H1 (cell line): ENCODE data around the gene TRIM23. TPM values are rescaled to one million over a fixed set of nuclear protein-coding genes. Genes with fewer than 3 reads are reported as not detected.
"Not testable (repeated sequence)": the region's sequence is repeated elsewhere in the genome, so short reads cannot be mapped to it uniquely, and the experiment has no call there.

ENCODE experiments used
- CTCF ChIA-PET: fragments of 300-600 bp; sonication (Branson Sonifier 250); formaldehyde crosslinking; loops from one replicate; lab custom pipeline; 2021; ENCODE audit not compliant: partially characterized antibody; lab: Charles Lee
- POLR2A ChIA-PET: fragments of 300-600 bp; sonication (Branson Sonifier 250); formaldehyde crosslinking; loops from one replicate; lab custom pipeline; 2021; ENCODE audit warnings: inconsistent platforms; ENCODE audit not compliant: partially characterized antibody; lab: Charles Lee
- DNase-seq, 2 experiments: peaks; one replicate each; pipeline versions ENCODE4 v3.0.0 to v3.0.0-alpha.2; 2010 to 2022; ENCODE audit warnings: low spot score in 2 of 2, low read depth in 1 of 2, mixed read lengths in 1 of 2
- FAIRE-seq: peaks from 2 replicates; lab custom pipeline; 2011; peaks lifted over from hg19 to GRCh38; lab: Jason Lieb, UNC
- H2AFZ ChIP-seq: 2 replicates; pipeline ENCODE4 v1.8.1; 2012; ENCODE audit warnings: low read length, inconsistent platforms
- H2AK5ac ChIP-seq: 2 replicates; pipeline ENCODE4 v1.6.1; 2013; ENCODE audit warnings: low read depth, low read length
- H2BK120ac ChIP-seq: replicated peaks from 2 replicates; pipeline ENCODE3; 2013; ENCODE audit warnings: low read depth, low read length, inconsistent platforms
- H2BK12ac ChIP-seq: 2 replicates; pipeline ENCODE4 v1.6.1; 2013; ENCODE audit warnings: low read depth, low read length
- H2BK15ac ChIP-seq: 2 replicates; pipeline ENCODE4 v1.6.1; 2013; ENCODE audit warnings: low read length
- H2BK20ac ChIP-seq: 2 replicates; pipeline ENCODE4 v1.6.1; 2013; ENCODE audit warnings: low read length
- H2BK5ac ChIP-seq: 2 replicates; pipeline ENCODE4 v1.6.1; 2013; ENCODE audit warnings: low read depth, low read length
- H3K14ac ChIP-seq: 2 replicates; pipeline ENCODE4 v1.6.1; 2013; ENCODE audit warnings: inconsistent platforms; ENCODE audit not compliant: insufficient read length
- H3K18ac ChIP-seq: 2 replicates; pipeline ENCODE4 v1.6.1; 2013; ENCODE audit warnings: low read length; ENCODE audit errors: extremely low read depth
- H3K23ac ChIP-seq: 2 replicates; pipeline ENCODE4 v1.6.1; 2013; ENCODE audit warnings: inconsistent platforms; ENCODE audit not compliant: insufficient read length
- H3K23me2 ChIP-seq: 2 replicates; pipeline ENCODE4 v1.6.1; 2013; ENCODE audit warnings: low read depth, low read length
- H3K27ac ChIP-seq: 2 replicates; pipeline ENCODE4 v1.6.1; 2011; ENCODE audit warnings: low read depth, low read length, inconsistent platforms
- H3K27me3 ChIP-seq, 4 experiments: replicated peaks in 1 of 4; 1 replicate in 1 of 4; 2 replicates in 3 of 4; pipeline versions ENCODE4 v1.6.1 to v1.8.1; 2011 to 2013; ENCODE audit warnings: low read length in 3 of 4, mild to moderate bottlenecking in 3 of 4, inconsistent platforms in 2 of 4, mixed read lengths in 2 of 4, moderate library complexity in 1 of 4; ENCODE audit not compliant: control insufficient read depth in 3 of 4, insufficient read depth in 3 of 4; ENCODE audit errors: extremely low read depth in 1 of 4
- H3K36me3 ChIP-seq, 4 experiments: 2 replicates each; pipeline versions ENCODE4 v1.6.1 to v1.8.1; 2011 to 2013; ENCODE audit warnings: mild to moderate bottlenecking in 4 of 4, low read length in 3 of 4, moderate library complexity in 2 of 4, control low read depth in 1 of 4, inconsistent platforms in 1 of 4; ENCODE audit not compliant: insufficient read depth in 4 of 4, control insufficient read depth in 2 of 4
- H3K4ac ChIP-seq: replicated peaks from 2 replicates; pipeline ENCODE3; 2013; ENCODE audit warnings: low read length, low read depth, mixed read lengths, inconsistent platforms; ENCODE audit not compliant: insufficient read length
- H3K4me1 ChIP-seq, 4 experiments: replicated peaks in 1 of 4; 1 replicate in 1 of 4; 2 replicates in 3 of 4; pipeline versions ENCODE4 v1.6.1 to v1.8.1; 2011 to 2013; ENCODE audit warnings: low read length in 3 of 4, inconsistent platforms in 2 of 4, mixed read lengths in 1 of 4; ENCODE audit not compliant: insufficient read depth in 4 of 4, control insufficient read depth in 3 of 4
- H3K4me2 ChIP-seq, 2 experiments: 2 replicates each; pipeline versions ENCODE4 v1.6.1 to v1.8.1; 2011 to 2013; ENCODE audit warnings: low read depth in 2 of 2, low read length in 2 of 2, control low read depth in 1 of 2, inconsistent platforms in 1 of 2, mild to moderate bottlenecking in 1 of 2; ENCODE audit not compliant: insufficient read depth in 1 of 2
- H3K4me3 ChIP-seq, 4 experiments: fragments of 200-600, 300-600 bp in 1 of 4; sonication (generic), shearing (Covaris generic), sonication (Bioruptor Twin) in 1 of 4; 2 replicates each; pipeline versions ENCODE4 v1.5.1 to v1.8.1; 2011 to 2016; ENCODE audit warnings: low read length in 4 of 4, low read depth in 3 of 4, control low read depth in 2 of 4, inconsistent platforms in 2 of 4, mild to moderate bottlenecking in 2 of 4, mixed read lengths in 1 of 4, moderate library complexity in 1 of 4; ENCODE audit not compliant: insufficient read depth in 2 of 4; ENCODE audit errors: extremely low read depth in 1 of 4
- H3K56ac ChIP-seq: replicated peaks from 2 replicates; pipeline ENCODE3; 2013; ENCODE audit warnings: low read depth, mild to moderate bottlenecking, mixed read lengths, low read length, inconsistent platforms; ENCODE audit not compliant: insufficient read length
- H3K79me1 ChIP-seq: 2 replicates; pipeline ENCODE4 v1.6.1; 2013; ENCODE audit warnings: low read depth, low read length, control low read depth
- H3K79me2 ChIP-seq, 2 experiments: 2 replicates each; pipeline versions ENCODE4 v1.6.1 to v1.8.1; 2012 to 2013; ENCODE audit warnings: low read length in 2 of 2, mild to moderate bottlenecking in 2 of 2, inconsistent platforms in 1 of 2; ENCODE audit not compliant: insufficient read depth in 2 of 2, control insufficient read depth in 1 of 2
- H3K9ac ChIP-seq, 4 experiments: replicated peaks in 1 of 4; 1 replicate in 1 of 4; 2 replicates in 3 of 4; pipeline versions ENCODE4 v1.6.1 to v1.8.1; 2011 to 2013; ENCODE audit warnings: low read depth in 3 of 4, low read length in 3 of 4, control low read depth in 2 of 4, mild to moderate bottlenecking in 2 of 4, moderate library complexity in 2 of 4, inconsistent platforms in 1 of 4; ENCODE audit errors: extremely low read depth in 1 of 4
- H3K9me3 ChIP-seq, 2 experiments: 2 replicates each; pipeline versions ENCODE4 v1.6.1 to v1.8.1; 2012 to 2013; ENCODE audit warnings: mild to moderate bottlenecking in 2 of 2, moderate library complexity in 2 of 2, control low read depth in 1 of 2, inconsistent platforms in 1 of 2, low read depth in 1 of 2, low read length in 1 of 2, mixed read lengths in 1 of 2; ENCODE audit not compliant: insufficient read depth in 2 of 2
- H4K20me1 ChIP-seq, 2 experiments: replicated peaks in 1 of 2; 2 replicates each; pipeline versions ENCODE3 to v1.8.1; 2011 to 2013; ENCODE audit warnings: inconsistent platforms in 2 of 2, low read length in 2 of 2, mild to moderate bottlenecking in 1 of 2; ENCODE audit not compliant: insufficient read depth in 2 of 2, control insufficient read depth in 1 of 2
- H4K5ac ChIP-seq: 2 replicates; pipeline ENCODE4 v1.6.1; 2013; ENCODE audit warnings: low read length, low read depth, mixed read lengths, inconsistent platforms; ENCODE audit not compliant: insufficient read length
- H4K8ac ChIP-seq: 2 replicates; pipeline ENCODE4 v1.8.0; 2013; ENCODE audit warnings: mild to moderate bottlenecking, moderate library complexity, low read length, inconsistent platforms; ENCODE audit not compliant: insufficient read depth; ENCODE audit errors: extremely low read depth
- H4K91ac ChIP-seq: replicated peaks from 2 replicates; pipeline ENCODE3; 2013; ENCODE audit warnings: low read length, mixed read lengths, inconsistent platforms; ENCODE audit not compliant: insufficient read length
- CEBPB ChIP-seq: IDR thresholded peaks from 2 replicates; pipeline ENCODE4 v1.6.1; 2012; ENCODE audit warnings: low read depth, low read length
- JUN ChIP-seq: IDR thresholded peaks from 2 replicates; pipeline ENCODE4 v1.6.1; 2011; ENCODE audit warnings: low read depth, mild to moderate bottlenecking, improper control_type of control experiment, low read length
- POLR2AphosphoS5 ChIP-seq: IDR thresholded peaks from 2 replicates; pipeline ENCODE4 v1.6.1; 2011; ENCODE audit warnings: low read depth, low read length
- RXRA ChIP-seq: IDR thresholded peaks from 2 replicates; pipeline ENCODE4 v1.6.1; 2011; ENCODE audit warnings: low read depth, mild to moderate bottlenecking, low read length, moderate library complexity; ENCODE audit not compliant: insufficient read depth
- WGBS, 2 experiments: shearing (Covaris generic) in 1 of 2; methylation state at CpG; one replicate each; pipeline versions ENCODE4 v1.1.6 to v1.1.7; 2013 to 2015; ENCODE audit warnings: low lambda C conversion rate in 2 of 2, mixed read lengths in 2 of 2, inconsistent platforms in 1 of 2, low coverage in 1 of 2, missing lambda C conversion rate in 1 of 2; ENCODE audit not compliant: insufficient replicate concordance in 2 of 2, insufficient coverage in 1 of 2, insufficient read length in 1 of 2; ENCODE audit errors: extremely low coverage in 1 of 2, missing lambda C conversion rate in 1 of 2; 5-methylcytosine and 5-hydroxymethylcytosine counted together
- polyA plus RNA-seq, 7 experiments: library from polyadenylated mRNA; depleted of rRNA in 3 of 7; stranded (reverse) in 5 of 7; unstranded in 2 of 7; fragments of >200 nt in 5 of 7; fragments of 200-250 nt in 2 of 7; gene quantifications; 1 replicate in 5 of 7; 2 replicates in 1 of 7; 4 replicates in 1 of 7; pipeline versions ENCODE4 v1.2.1 to v1.2.3, GENCODE V29; 2011 to 2013; ENCODE audit warnings: missing spikeins in 2 of 7, mixed read lengths in 2 of 7
- total RNA-seq: library from RNA; stranded (reverse); fragmentation: NEBNext Ultra II Directional; extraction: Animal tissue kit (Norgen Biotek cat#: 25700); gene quantifications from 2 replicates; pipeline ENCODE4 v1.2.1, GENCODE V29; 2021

The TRIM23 gene
- total and polyA plus RNA-seq, 2 of the 8 experiments (the other 6 are each of a cell fraction or from before 2014, with no cell fraction given), result 2.5 to 11.7 TPM

- TF ChIP-seq CEBPB, result no peak
- no peak for TF ChIP-seq RXRA
- no peak for TF ChIP-seq POLR2AphosphoS5
- no peak for TF ChIP-seq JUN
These were observed 651 bp downstream of the TRIM23 start (continued) for GRCh38 chr5:65623482-65623881.

- H2BK5ac ChIP-seq, H3K4me1 ChIP-seq, H4K5ac ChIP-seq, H3K18ac ChIP-seq, H3K79me1 ChIP-seq, H2BK20ac ChIP-seq, H2BK15ac ChIP-seq, H4K8ac ChIP-seq, FAIRE-seq, H2BK120ac ChIP-seq, H3K9me3 ChIP-seq, H2BK12ac ChIP-seq, H3K27me3 ChIP-seq, CTCF ChIA-PET, H3K23ac ChIP-seq, H2AK5ac ChIP-seq, H3K27ac ChIP-seq, H3K4ac ChIP-seq, H4K20me1 ChIP-seq, H4K91ac ChIP-seq, H3K23me2 ChIP-seq, H3K4me2 ChIP-seq, DNase-seq, H3K9ac ChIP-seq, H3K14ac ChIP-seq, H3K36me3 ChIP-seq, H3K4me3 ChIP-seq, H3K56ac ChIP-seq, H2AFZ ChIP-seq: not testable (repeated sequence)
- POLR2A ChIA-PET, result interaction anchor here (1.2 kb wide), 1 partner anchor 10 kb away, joined by 3 read pairs; no protein-coding TSS in a partner anchor
- peaks cover 5 to 55% of the 10 kb centered on the region in 2 experiments; a peak in 3 of 4 replicates for H3K79me2 ChIP-seq
- WGBS, 2 experiments, result 95% methylated on average over 4 of the region's 4 CpGs; no CpG with 5 or more reads in 1 of the 2 experiments
These were observed 2.2 kb downstream of the TRIM23 start for GRCh38 chr5:65621961-65622360.
